GM19468 (cell line): ENCODE data around the gene TEX52.

Source experiments
- ATAC-seq: cut with Tn5 transposase; IDR thresholded peaks from one replicate; pipeline ENCODE4 v1.9.1; 2021; ENCODE audit warnings: mild to moderate bottlenecking, moderate library complexity, moderate number of reproducible peaks; ENCODE audit not compliant: unreplicated experiment; ENCODE audit errors: extremely low read depth

The TEX52 gene

DNA sequence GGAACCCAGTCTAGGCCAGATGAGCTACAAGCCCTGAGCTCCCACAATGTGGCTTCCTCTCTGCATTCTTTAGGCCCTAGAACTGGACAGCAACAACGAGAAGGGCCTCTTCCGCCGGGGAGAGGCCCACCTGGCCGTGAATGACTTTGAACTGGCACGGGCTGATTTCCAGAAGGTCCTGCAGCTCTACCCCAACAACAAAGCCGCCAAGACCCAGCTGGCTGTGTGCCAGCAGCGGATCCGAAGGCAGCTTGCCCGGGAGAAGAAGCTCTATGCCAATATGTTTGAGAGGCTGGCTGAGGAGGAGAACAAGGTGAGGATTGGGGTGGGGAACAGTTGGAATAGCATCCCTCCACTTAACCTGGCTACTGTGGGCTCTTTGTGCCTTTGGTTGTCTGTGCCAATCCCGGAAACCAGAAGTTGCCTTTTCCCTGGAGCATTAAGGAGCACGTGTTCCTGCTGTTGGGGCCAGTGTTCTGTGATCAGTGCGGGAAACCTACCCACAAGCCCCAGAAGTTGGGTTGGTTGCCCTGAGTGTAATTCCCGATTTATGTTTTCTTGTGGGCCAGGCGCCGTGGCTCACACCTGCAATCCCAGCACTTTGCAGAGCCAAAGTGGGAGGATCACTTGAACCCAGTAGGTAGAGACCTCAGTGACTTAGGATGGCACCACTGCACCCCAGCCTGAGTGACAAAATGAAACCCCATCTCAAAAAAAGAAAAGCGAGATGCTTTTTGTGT lies 55.6 kb downstream of the TEX52 start:
- ATAC-seq = no peak

DNA sequence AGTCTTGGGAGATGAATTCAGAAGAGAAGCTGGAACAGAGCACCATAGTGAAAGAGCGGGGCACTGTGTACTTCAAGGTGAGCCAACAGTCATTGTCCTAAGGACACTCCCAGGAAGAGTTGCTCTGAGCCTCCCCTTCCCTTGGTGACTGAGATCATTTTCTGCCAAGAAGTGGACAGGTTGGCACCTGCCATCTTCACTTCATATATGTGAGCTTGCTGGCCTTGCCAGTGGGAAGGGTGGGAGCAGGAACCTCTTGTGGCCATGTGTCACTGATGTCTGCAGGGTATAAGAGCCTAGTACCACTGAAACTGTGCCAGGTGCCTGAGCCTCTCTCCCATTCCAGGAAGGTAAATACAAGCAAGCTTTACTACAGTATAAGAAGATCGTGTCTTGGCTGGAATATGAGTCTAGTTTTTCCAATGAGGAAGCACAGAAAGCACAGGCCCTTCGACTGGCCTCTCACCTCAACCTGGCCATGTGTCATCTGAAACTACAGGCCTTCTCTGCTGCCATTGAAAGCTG lies 56.7 kb downstream of the TEX52 start:
- no peak for ATAC-seq
